ENCODE measurements around the gene PALB2.

Gene PALB2

GRCh38 chr16:23581764-23582163 is 59.3 kb downstream of the PALB2 start:
- TF ChIP-seq, protein P1, sequence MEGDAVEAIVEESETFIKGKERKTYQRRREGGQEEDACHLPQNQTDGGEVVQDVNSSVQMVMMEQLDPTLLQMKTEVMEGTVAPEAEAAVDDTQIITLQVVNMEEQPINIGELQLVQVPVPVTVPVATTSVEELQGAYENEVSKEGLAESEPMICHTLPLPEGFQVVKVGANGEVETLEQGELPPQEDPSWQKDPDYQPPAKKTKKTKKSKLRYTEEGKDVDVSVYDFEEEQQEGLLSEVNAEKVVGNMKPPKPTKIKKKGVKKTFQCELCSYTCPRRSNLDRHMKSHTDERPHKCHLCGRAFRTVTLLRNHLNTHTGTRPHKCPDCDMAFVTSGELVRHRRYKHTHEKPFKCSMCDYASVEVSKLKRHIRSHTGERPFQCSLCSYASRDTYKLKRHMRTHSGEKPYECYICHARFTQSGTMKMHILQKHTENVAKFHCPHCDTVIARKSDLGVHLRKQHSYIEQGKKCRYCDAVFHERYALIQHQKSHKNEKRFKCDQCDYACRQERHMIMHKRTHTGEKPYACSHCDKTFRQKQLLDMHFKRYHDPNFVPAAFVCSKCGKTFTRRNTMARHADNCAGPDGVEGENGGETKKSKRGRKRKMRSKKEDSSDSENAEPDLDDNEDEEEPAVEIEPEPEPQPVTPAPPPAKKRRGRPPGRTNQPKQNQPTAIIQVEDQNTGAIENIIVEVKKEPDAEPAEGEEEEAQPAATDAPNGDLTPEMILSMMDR (IDR thresholded peaks at IDR 0.05) = no peak

DNA sequence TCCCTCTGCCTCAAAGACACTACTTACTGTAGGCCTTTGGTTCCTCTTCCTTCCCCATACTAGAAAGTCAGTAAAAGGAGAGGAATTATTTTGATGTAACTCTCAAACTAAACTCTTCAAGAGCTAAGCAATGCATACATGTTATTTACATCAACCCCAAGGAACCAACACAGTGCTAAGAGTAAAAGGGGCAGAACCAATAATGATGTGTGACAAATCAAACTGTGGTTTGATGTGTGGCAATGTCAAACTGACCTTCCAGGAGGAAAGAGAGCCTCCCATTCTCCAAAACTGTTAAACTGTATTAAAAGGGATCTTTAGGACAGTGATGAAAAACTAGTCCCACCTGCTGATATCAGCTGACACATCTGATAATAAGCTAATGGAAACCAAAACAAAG is 60.7 kb downstream of the PALB2 start:
- TF ChIP-seq, protein P1 (IDR thresholded peaks at IDR 0.05) = no peak

DNA sequence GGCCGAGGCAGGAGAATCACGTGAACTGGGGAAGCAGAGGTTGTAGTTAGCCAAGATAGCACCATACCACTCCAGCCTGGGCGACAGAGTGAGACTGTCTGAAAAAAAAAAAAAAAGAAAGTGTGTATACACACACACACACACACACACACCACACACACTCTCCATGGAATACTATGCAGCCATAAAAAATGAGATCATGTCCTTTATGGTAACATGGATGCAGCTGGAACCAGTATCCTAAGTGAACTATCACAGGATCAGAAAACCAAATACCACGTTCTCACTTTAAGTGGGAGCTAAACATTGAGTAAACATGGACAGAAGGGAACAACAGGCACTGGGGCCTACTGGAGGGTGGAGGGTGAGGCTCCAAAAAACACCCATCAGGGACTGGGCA is 61.7 kb downstream of the PALB2 start:
- TF ChIP-seq, protein P1 (IDR thresholded peaks at IDR 0.05) = no peak

DNA sequence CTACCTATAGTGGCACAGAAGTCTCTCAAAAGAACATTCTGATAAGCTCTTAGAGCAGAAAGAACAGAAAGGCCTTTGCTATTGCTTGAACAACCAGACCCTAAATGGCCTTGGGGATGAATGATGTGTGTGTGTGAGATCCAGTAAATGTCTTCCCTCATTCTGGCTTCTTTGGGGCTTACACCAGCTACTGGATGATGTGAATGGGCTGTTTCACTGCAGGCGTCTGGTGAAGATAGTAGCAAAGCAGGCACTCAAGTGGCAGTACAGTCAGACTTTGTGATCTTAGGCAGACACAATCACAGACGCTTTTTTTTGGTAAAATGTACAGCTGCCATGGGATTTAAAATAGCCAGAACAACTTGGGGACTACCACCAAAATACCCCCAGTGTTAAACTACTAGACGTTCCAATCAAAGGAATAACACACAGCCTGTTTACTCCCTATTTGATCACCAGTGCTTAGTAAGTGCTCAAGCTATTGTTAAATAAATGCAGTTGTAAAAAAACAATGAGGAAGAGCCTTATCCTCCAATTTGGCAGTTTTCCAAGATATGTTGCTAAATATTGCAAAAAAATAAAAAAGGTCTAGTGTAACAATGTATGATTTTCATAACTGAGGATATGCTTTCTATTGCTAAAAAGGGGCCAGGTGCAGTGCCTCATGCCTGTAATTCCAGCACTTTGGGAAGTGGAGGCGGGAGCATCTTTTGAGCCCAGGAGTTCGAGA is 62.8 kb downstream of the PALB2 start:
- TF ChIP-seq, protein P1 (IDR thresholded peaks at IDR 0.05) = no peak

GRCh38 chr16:23577493-23577892 is 63.6 kb downstream of the PALB2 start:
- TF ChIP-seq, protein P1 (IDR thresholded peaks at IDR 0.05) = no peak

GRCh38 chr16:23575834-23576233 is 65.3 kb downstream of the PALB2 start:
- TF ChIP-seq, protein P1 (IDR thresholded peaks at IDR 0.05) = no peak

DNA sequence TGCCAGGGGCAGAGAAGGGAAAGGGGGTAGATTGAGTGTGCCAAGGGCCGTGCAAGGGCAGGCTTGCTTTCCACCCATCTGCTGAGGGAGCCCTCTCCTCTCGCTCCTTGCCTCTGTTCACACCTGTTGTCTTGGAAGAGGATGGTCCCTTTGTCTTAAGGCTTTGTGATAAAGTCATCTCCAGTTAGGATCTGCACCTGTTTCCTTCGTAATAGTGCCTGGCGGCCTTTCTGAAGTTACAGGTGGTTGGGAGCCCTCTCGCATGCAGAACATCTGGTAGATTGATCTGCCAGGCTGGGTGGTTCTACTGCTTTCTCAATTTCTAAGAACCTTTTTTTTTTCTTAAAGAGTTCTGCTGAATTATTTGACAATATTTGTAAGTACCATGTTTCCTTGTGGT is 67.3 kb downstream of the PALB2 start:
- TF ChIP-seq, protein P1 (IDR thresholded peaks at IDR 0.05) = no peak

DNA sequence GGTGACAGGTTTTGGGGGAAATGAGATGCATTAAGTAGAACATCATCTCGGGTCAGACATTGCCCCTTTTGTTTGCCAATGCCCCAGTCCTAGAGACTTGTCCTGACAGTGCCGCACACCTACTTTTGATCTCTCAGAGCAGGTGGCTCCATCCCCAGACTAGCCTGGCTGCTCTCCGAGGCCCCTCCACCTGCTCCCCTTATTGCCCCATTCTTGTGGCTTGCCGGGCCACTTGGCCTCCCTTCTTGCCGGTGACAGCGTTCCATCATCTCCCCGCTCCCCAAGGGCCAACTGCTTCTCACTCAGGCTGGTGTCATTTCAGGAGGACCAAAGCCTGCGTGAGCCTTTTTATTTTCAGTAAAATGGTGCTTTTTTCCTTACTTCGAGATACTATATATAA is 68.7 kb downstream of the PALB2 start:
- TF ChIP-seq, protein P1 (IDR thresholded peaks at IDR 0.05) = no peak

Measured in LNCAP (cell line).